ENCODE data around the gene BHLHE41. TPM values are rescaled to one million over a fixed set of nuclear protein-coding genes. Genes with fewer than 3 reads are reported as not detected.

Gene BHLHE41
- polyA plus RNA-seq, 2 donors = 0.45 to 1.5 TPM

GRCh38 chr12:26116829-26117715, 7.8 kb downstream of the BHLHE41 start:
- Histone ChIP-seq H3K4me3 (ENCODE audit: low read depth in 1 of 2, low read length in 2 of 2) (no peak overlapping the region), H3K4me1 (ENCODE audit: control insufficient read depth in 2 of 2, insufficient read depth in 2 of 2, low read length in 1 of 2) (no peaks in the 10 kb centered on the region), H3K27ac (ENCODE audit: low read depth in 2 of 2, low read length in 1 of 2) (no peak overlapping the region), H3K27me3 (ENCODE audit: control insufficient read depth in 1 of 2, insufficient read depth in 2 of 2, low read length in 2 of 2) (no peaks in the 10 kb centered on the region), H3K9me3 (ENCODE audit: control insufficient read depth in 2 of 2, insufficient read depth in 1 of 2, low read depth in 1 of 2, low read length in 1 of 2) (no peaks in the 10 kb centered on the region), H3K36me3 (ENCODE audit: control insufficient read depth in 2 of 2, insufficient read depth in 2 of 2, low read length in 1 of 2) (no peaks in the 10 kb centered on the region)
- 58 to 61% methylated on average over 6 of the region's 6 CpGs for WGBS, 2 donors

GRCh38 chr12:26114720-26115401, 10.0 kb downstream of the BHLHE41 start:
- Histone ChIP-seq H3K36me3 (ENCODE audit: control insufficient read depth in 2 of 2, insufficient read depth in 2 of 2, low read length in 1 of 2) (no peaks in the 10 kb centered on the region), H3K4me1 (ENCODE audit: control insufficient read depth in 2 of 2, insufficient read depth in 2 of 2, low read length in 1 of 2) (no peaks in the 10 kb centered on the region), H3K4me3 (ENCODE audit: low read depth in 1 of 2, low read length in 2 of 2) (peak overlapping the region; percentile 43 to 47), H3K27me3 (ENCODE audit: control insufficient read depth in 1 of 2, insufficient read depth in 2 of 2, low read length in 2 of 2) (no peaks in the 10 kb centered on the region), H3K27ac (ENCODE audit: low read depth in 2 of 2, low read length in 1 of 2) (peak overlapping the region; percentile 87 to 90), H3K9me3 (ENCODE audit: control insufficient read depth in 2 of 2, insufficient read depth in 1 of 2, low read depth in 1 of 2, low read length in 1 of 2) (no peaks in the 10 kb centered on the region)
- WGBS, 2 donors = 36 to 44% methylated on average over 13 of the region's 13 CpGs

- 0 to 1% methylated on average over 58 to 72 of the region's 72 CpGs for WGBS, 2 donors
- H3K4me1 ChIP-seq (ENCODE audit: control insufficient read depth in 2 of 2, insufficient read depth in 2 of 2, low read length in 1 of 2) = no peaks in the 10 kb centered on the region
Measured at GRCh38 chr12:26113853-26114719, 10.8 kb downstream of the BHLHE41 start.

GRCh38 chr12:26113181-26113654, 11.6 kb downstream of the BHLHE41 start:
- no peaks in the 10 kb centered on the region for H3K9me3 ChIP-seq (ENCODE audit: control insufficient read depth in 2 of 2, insufficient read depth in 1 of 2, low read depth in 1 of 2, low read length in 1 of 2)
- H3K27ac ChIP-seq (ENCODE audit: low read depth in 2 of 2, low read length in 1 of 2) = no peak overlapping the region
- H3K36me3 ChIP-seq (ENCODE audit: control insufficient read depth in 2 of 2, insufficient read depth in 2 of 2, low read length in 1 of 2) = no peaks in the 10 kb centered on the region
- no peaks in the 10 kb centered on the region for H3K4me1 ChIP-seq (ENCODE audit: control insufficient read depth in 2 of 2, insufficient read depth in 2 of 2, low read length in 1 of 2)
- WGBS, 2 donors = 45% methylated on average over 6 of the region's 6 CpGs
- no peak overlapping the region for H3K4me3 ChIP-seq (ENCODE audit: low read depth in 1 of 2, low read length in 2 of 2)
- no peaks in the 10 kb centered on the region for H3K27me3 ChIP-seq (ENCODE audit: control insufficient read depth in 1 of 2, insufficient read depth in 2 of 2, low read length in 2 of 2)

More at GRCh38 chr12:26113853-26114719, 10.8 kb downstream of the BHLHE41 start:
- peak overlapping the region; percentile 43 to 47 for H3K4me3 ChIP-seq (ENCODE audit: low read depth in 1 of 2, low read length in 2 of 2)
- H3K27me3 ChIP-seq (ENCODE audit: control insufficient read depth in 1 of 2, insufficient read depth in 2 of 2, low read length in 2 of 2) = no peaks in the 10 kb centered on the region
- no peaks in the 10 kb centered on the region for H3K9me3 ChIP-seq (ENCODE audit: control insufficient read depth in 2 of 2, insufficient read depth in 1 of 2, low read depth in 1 of 2, low read length in 1 of 2)
- no peaks in the 10 kb centered on the region for H3K36me3 ChIP-seq (ENCODE audit: control insufficient read depth in 2 of 2, insufficient read depth in 2 of 2, low read length in 1 of 2)
- peak overlapping the region; percentile 87 to 90 for H3K27ac ChIP-seq (ENCODE audit: low read depth in 2 of 2, low read length in 1 of 2)

GRCh38 chr12:26112703-26113147, 12.1 kb downstream of the BHLHE41 start:
- H3K4me1 ChIP-seq (ENCODE audit: control insufficient read depth in 2 of 2, insufficient read depth in 2 of 2, low read length in 1 of 2) = no peaks in the 10 kb centered on the region
- H3K9me3 ChIP-seq (ENCODE audit: control insufficient read depth in 2 of 2, insufficient read depth in 1 of 2, low read depth in 1 of 2, low read length in 1 of 2) = no peaks in the 10 kb centered on the region
- no peaks in the 10 kb centered on the region for H3K27me3 ChIP-seq (ENCODE audit: control insufficient read depth in 1 of 2, insufficient read depth in 2 of 2, low read length in 2 of 2)
- H3K27ac ChIP-seq (ENCODE audit: low read depth in 2 of 2, low read length in 1 of 2) = no peak overlapping the region
- H3K36me3 ChIP-seq (ENCODE audit: control insufficient read depth in 2 of 2, insufficient read depth in 2 of 2, low read length in 1 of 2) = no peaks in the 10 kb centered on the region
- WGBS, 2 donors = 71 to 76% methylated on average over 8 of the region's 8 CpGs
- H3K4me3 ChIP-seq (ENCODE audit: low read depth in 1 of 2, low read length in 2 of 2) = no peak overlapping the region

GRCh38 chr12:26112232-26112631, 12.6 kb downstream of the BHLHE41 start:
- no peaks in the 10 kb centered on the region for H3K9me3 ChIP-seq (ENCODE audit: control insufficient read depth in 2 of 2, insufficient read depth in 1 of 2, low read depth in 1 of 2, low read length in 1 of 2)
- H3K27ac ChIP-seq (ENCODE audit: low read depth in 2 of 2, low read length in 1 of 2) = no peak overlapping the region
- no peaks in the 10 kb centered on the region for H3K4me1 ChIP-seq (ENCODE audit: control insufficient read depth in 2 of 2, insufficient read depth in 2 of 2, low read length in 1 of 2)
- H3K4me3 ChIP-seq (ENCODE audit: low read depth in 1 of 2, low read length in 2 of 2) = no peak overlapping the region
- no peaks in the 10 kb centered on the region for H3K27me3 ChIP-seq (ENCODE audit: control insufficient read depth in 1 of 2, insufficient read depth in 2 of 2, low read length in 2 of 2)
- WGBS, 2 donors = 85 to 86% methylated on average over 6 of the region's 6 CpGs
- no peaks in the 10 kb centered on the region for H3K36me3 ChIP-seq (ENCODE audit: control insufficient read depth in 2 of 2, insufficient read depth in 2 of 2, low read length in 1 of 2)

- no peaks in the 10 kb centered on the region for H3K4me1 ChIP-seq (ENCODE audit: control insufficient read depth in 2 of 2, insufficient read depth in 2 of 2, low read length in 1 of 2)
- 62 to 67% methylated on average over 10 of the region's 10 CpGs for WGBS, 2 donors
- H3K9me3 ChIP-seq (ENCODE audit: control insufficient read depth in 2 of 2, insufficient read depth in 1 of 2, low read depth in 1 of 2, low read length in 1 of 2) = no peaks in the 10 kb centered on the region
- H3K4me3 ChIP-seq (ENCODE audit: low read depth in 1 of 2, low read length in 2 of 2) = no peak overlapping the region
- no peaks in the 10 kb centered on the region for H3K27me3 ChIP-seq (ENCODE audit: control insufficient read depth in 1 of 2, insufficient read depth in 2 of 2, low read length in 2 of 2)
- H3K36me3 ChIP-seq (ENCODE audit: control insufficient read depth in 2 of 2, insufficient read depth in 2 of 2, low read length in 1 of 2) = no peaks in the 10 kb centered on the region
- no peak overlapping the region for H3K27ac ChIP-seq (ENCODE audit: low read depth in 2 of 2, low read length in 1 of 2)
Measured at GRCh38 chr12:26109343-26109881, 15.4 kb downstream of the BHLHE41 start.

- Histone ChIP-seq H3K9me3 (ENCODE audit: control insufficient read depth in 2 of 2, insufficient read depth in 1 of 2, low read depth in 1 of 2, low read length in 1 of 2) (no peaks in the 10 kb centered on the region), H3K27ac (ENCODE audit: low read depth in 2 of 2, low read length in 1 of 2) (peak overlapping the region in 1 of 2 donors; percentile 19), H3K4me1 (ENCODE audit: control insufficient read depth in 2 of 2, insufficient read depth in 2 of 2, low read length in 1 of 2) (no peaks in the 10 kb centered on the region), H3K36me3 (ENCODE audit: control insufficient read depth in 2 of 2, insufficient read depth in 2 of 2, low read length in 1 of 2) (no peaks in the 10 kb centered on the region), H3K4me3 (ENCODE audit: low read depth in 1 of 2, low read length in 2 of 2) (no peak overlapping the region), H3K27me3 (ENCODE audit: control insufficient read depth in 1 of 2, insufficient read depth in 2 of 2, low read length in 2 of 2) (no peaks in the 10 kb centered on the region)
- 72 to 74% methylated on average over 2 of the region's 2 CpGs for WGBS, 2 donors
Measured at GRCh38 chr12:26108915-26109314, 15.9 kb downstream of the BHLHE41 start.

- Histone ChIP-seq H3K36me3 (ENCODE audit: control insufficient read depth in 2 of 2, insufficient read depth in 2 of 2, low read length in 1 of 2) (no peaks in the 10 kb centered on the region), H3K9me3 (ENCODE audit: control insufficient read depth in 2 of 2, insufficient read depth in 1 of 2, low read depth in 1 of 2, low read length in 1 of 2) (no peaks in the 10 kb centered on the region), H3K27ac (ENCODE audit: low read depth in 2 of 2, low read length in 1 of 2) (no peak overlapping the region), H3K27me3 (ENCODE audit: control insufficient read depth in 1 of 2, insufficient read depth in 2 of 2, low read length in 2 of 2) (no peaks in the 10 kb centered on the region), H3K4me1 (ENCODE audit: control insufficient read depth in 2 of 2, insufficient read depth in 2 of 2, low read length in 1 of 2) (no peaks in the 10 kb centered on the region), H3K4me3 (ENCODE audit: low read depth in 1 of 2, low read length in 2 of 2) (no peak overlapping the region)
- 66 to 72% methylated on average over 4 of the region's 4 CpGs for WGBS, 2 donors
Measured at GRCh38 chr12:26106347-26106746, 18.5 kb downstream of the BHLHE41 start.
